Smooth muscle cell (in vitro differentiated cells): ENCODE data around the gene HLCS. TPM values are rescaled to one million over a fixed set of nuclear protein-coding genes. Genes with fewer than 3 reads are reported as not detected.

Experiments
- DNase-seq: peaks from one replicate; lab custom pipeline; 2025; ENCODE audit not compliant: unreplicated experiment; lab: John Stamatoyannopoulos, UW
- H2AFZ ChIP-seq: fragments of 200-600 bp; sonication (generic); 2 replicates; pipeline ENCODE4 v1.6.0; 2016; ENCODE audit warnings: antibody characterized with exemption, low read depth, mild to moderate bottlenecking
- H3F3A ChIP-seq: fragments of 200-600 bp; sonication (generic); 2 replicates; pipeline ENCODE4 v1.6.0; 2017; ENCODE audit warnings: antibody characterized with exemption, low read depth
- H3K27ac ChIP-seq: fragments of 200-600 bp; sonication (generic); 2 replicates; pipeline ENCODE4 v1.5.1; 2016; ENCODE audit warnings: low read depth, mild to moderate bottlenecking
- H3K27me3 ChIP-seq: fragments of 200-600 bp; sonication (generic); 2 replicates; pipeline ENCODE4 v1.6.1; 2016; ENCODE audit warnings: low read depth, mild to moderate bottlenecking
- H3K36me3 ChIP-seq: fragments of 200-600 bp; sonication (generic); 2 replicates; pipeline ENCODE4 v1.5.1; 2016; ENCODE audit warnings: low read depth
- H3K4me1 ChIP-seq: fragments of 200-600 bp; sonication (generic); 2 replicates; pipeline ENCODE4 v1.5.1; 2016; ENCODE audit warnings: low read depth
- H3K4me2 ChIP-seq: fragments of 200-600 bp; sonication (generic); 2 replicates; pipeline ENCODE4 v1.6.0; 2016; ENCODE audit warnings: mild to moderate bottlenecking
- H3K4me3 ChIP-seq: fragments of 200-600 bp; sonication (generic); 2 replicates; pipeline ENCODE4 v1.5.1; 2016; ENCODE audit warnings: mild to moderate bottlenecking
- H3K79me2 ChIP-seq: fragments of 200-600 bp; sonication (generic); 2 replicates; pipeline ENCODE4 v1.6.0; 2016; ENCODE audit warnings: low read depth, mild to moderate bottlenecking
- H3K9ac ChIP-seq: fragments of 200-600 bp; sonication (generic); 2 replicates; pipeline ENCODE4 v1.6.0; 2016; ENCODE audit warnings: low read depth
- H3K9me3 ChIP-seq: fragments of 200-600 bp; sonication (generic); replicated peaks from 2 replicates; pipeline ENCODE4 v1.5.1; 2016; ENCODE audit warnings: low read depth
- H4K20me1 ChIP-seq: fragments of 200-600 bp; sonication (generic); 2 replicates; pipeline ENCODE4 v1.6.0; 2016; ENCODE audit warnings: low read depth
- CTCF ChIP-seq: fragments of 200-600 bp; sonication (generic); IDR thresholded peaks from 2 replicates; pipeline ENCODE4 v1.5.1; 2017; ENCODE audit warnings: borderline replicate concordance, mild to moderate bottlenecking, antibody characterized with exemption; ENCODE audit not compliant: insufficient read depth, poor library complexity, severe bottlenecking
- WGBS: methylation state at CpG from one replicate; pipeline ENCODE4 v1.1.7; 2016; ENCODE audit warnings: low lambda C conversion rate; 5-methylcytosine and 5-hydroxymethylcytosine counted together
- polyA plus RNA-seq: library from polyadenylated mRNA; unstranded; fragments of >200 nt; fragmentation: Nextera tagmentation; extraction: Ambion mirVana; gene quantifications from 2 replicates; pipeline ENCODE4 v1.2.1, GENCODE V29; 2016
- total RNA-seq: library from RNA; depleted of rRNA; stranded (reverse); fragments of >200 nt; gene quantifications from 2 replicates; pipeline ENCODE4 v1.2.3, GENCODE V29; 2014

Gene HLCS
- total and polyA plus RNA-seq, 2 experiments from 2014 or later: 7.5 to 20.6 TPM

GRCh38 chr21:36813052-36813451 lies 153.4 kb downstream of the HLCS start:
- Histone ChIP-seq H2AFZ (no peak overlapping the region), H3K9ac (no peak overlapping the region), H3K9me3 (no peaks in the 10 kb centered on the region), H3K4me1 (peaks cover 11% of the 10 kb centered on the region), H4K20me1 (no peaks in the 10 kb centered on the region), H3K27me3 (no peaks in the 10 kb centered on the region), H3K4me3 (no peak overlapping the region), H3K27ac (no peak overlapping the region), H3K79me2 (no peaks in the 10 kb centered on the region), H3K36me3 (no peaks in the 10 kb centered on the region), H3K4me2 (no peak overlapping the region), H3F3A (no peaks in the 10 kb centered on the region)
- WGBS: 90% methylated on average over 3 of the region's 3 CpGs
- DNase-seq: no peak
- TF ChIP-seq CTCF: no peak

DNA sequence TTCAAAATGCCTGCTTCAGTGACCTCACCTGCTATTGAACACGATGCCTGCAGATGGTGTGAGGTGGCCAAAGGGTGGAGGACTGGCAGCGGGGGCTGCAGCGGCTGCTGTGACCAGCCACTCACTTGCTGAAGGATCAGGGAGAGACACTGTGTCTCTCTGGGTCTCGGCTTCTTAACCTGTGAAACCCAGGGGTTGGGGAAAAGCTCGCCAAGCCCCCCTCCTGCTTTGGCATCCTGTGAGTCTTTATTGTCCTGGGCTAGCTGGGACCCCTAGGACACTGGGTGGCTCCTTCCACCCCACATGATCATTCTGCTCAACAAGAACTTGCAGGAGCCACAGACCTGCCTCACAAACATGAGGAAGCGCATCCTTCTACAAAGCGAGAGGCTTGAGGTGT lies 154.7 kb downstream of the HLCS start:
- Histone ChIP-seq H3K27me3 (no peaks in the 10 kb centered on the region), H3K4me2 (no peak overlapping the region), H3K9me3 (no peaks in the 10 kb centered on the region), H3K4me3 (no peak overlapping the region), H3K79me2 (no peaks in the 10 kb centered on the region), H4K20me1 (no peaks in the 10 kb centered on the region), H3K9ac (no peak overlapping the region), H2AFZ (no peak overlapping the region), H3K36me3 (no peaks in the 10 kb centered on the region), H3K27ac (no peak overlapping the region), H3K4me1 (peaks cover 2% of the 10 kb centered on the region), H3F3A (no peaks in the 10 kb centered on the region)
- no peak for TF ChIP-seq CTCF
- WGBS: 95% methylated on average over 7 of the region's 7 CpGs
- DNase-seq: no peak

GRCh38 chr21:36810443-36810842 lies 156.0 kb downstream of the HLCS start:
- no peaks in the 10 kb centered on the region for H3K4me1 ChIP-seq
- no peak overlapping the region for H2AFZ ChIP-seq
- H3K4me3 ChIP-seq: no peak overlapping the region
- H3K27me3 ChIP-seq: no peaks in the 10 kb centered on the region
- no peaks in the 10 kb centered on the region for H3K36me3 ChIP-seq
- H3K4me2 ChIP-seq: no peak overlapping the region
- H3K9ac ChIP-seq: no peak overlapping the region
- H3K79me2 ChIP-seq: no peaks in the 10 kb centered on the region
- TF ChIP-seq CTCF: no peak
- no peak overlapping the region for H3K27ac ChIP-seq
- WGBS: 100% methylated on average over 2 of the region's 2 CpGs
- no peaks in the 10 kb centered on the region for H3K9me3 ChIP-seq
- DNase-seq: no peak
- H3F3A ChIP-seq: no peaks in the 10 kb centered on the region
- H4K20me1 ChIP-seq: no peaks in the 10 kb centered on the region

DNA sequence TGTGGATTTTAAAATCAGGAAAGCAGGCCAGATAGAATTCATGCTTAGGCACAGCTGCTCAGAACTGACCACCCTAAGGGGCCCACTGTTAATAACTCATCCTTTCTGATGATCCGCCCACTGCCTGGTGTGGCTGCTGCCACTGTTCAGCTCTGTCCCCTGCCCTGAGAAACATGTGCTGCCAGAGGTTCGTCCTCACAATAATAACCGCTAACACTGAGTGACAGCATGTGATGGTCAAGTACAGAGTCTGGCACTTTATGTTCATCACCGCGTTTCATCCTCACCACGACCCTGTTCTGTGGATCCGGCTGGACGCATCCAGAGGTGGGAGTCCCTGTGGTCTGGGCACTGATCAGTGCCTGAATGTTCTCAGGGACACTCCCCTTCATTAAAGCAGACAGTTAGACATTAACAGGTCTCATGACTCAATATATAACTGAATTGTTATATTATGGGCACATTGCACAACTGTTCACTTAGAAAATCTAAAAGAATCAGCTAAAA lies 159.0 kb downstream of the HLCS start:
- Histone ChIP-seq H3K4me2 (no peak overlapping the region), H3K27me3 (no peaks in the 10 kb centered on the region), H4K20me1 (no peaks in the 10 kb centered on the region), H3K9ac (no peak overlapping the region), H3K27ac (no peak overlapping the region), H3K36me3 (no peaks in the 10 kb centered on the region), H3K9me3 (no peaks in the 10 kb centered on the region), H2AFZ (no peak overlapping the region), H3K4me3 (no peak overlapping the region), H3K4me1 (no peaks in the 10 kb centered on the region), H3K79me2 (no peaks in the 10 kb centered on the region), H3F3A (no peaks in the 10 kb centered on the region)
- no peak for TF ChIP-seq CTCF
- WGBS: 94% methylated on average over 8 of the region's 8 CpGs
- no peak for DNase-seq
